Measurements from ENCODE around the gene ANO2. TPM values are rescaled to one million over a fixed set of nuclear protein-coding genes. Genes with fewer than 3 reads are reported as not detected.

The ANO2 gene
- 1 to 10 TPM; 2.8 to 9.3 TPM for total RNA-seq

DNA sequence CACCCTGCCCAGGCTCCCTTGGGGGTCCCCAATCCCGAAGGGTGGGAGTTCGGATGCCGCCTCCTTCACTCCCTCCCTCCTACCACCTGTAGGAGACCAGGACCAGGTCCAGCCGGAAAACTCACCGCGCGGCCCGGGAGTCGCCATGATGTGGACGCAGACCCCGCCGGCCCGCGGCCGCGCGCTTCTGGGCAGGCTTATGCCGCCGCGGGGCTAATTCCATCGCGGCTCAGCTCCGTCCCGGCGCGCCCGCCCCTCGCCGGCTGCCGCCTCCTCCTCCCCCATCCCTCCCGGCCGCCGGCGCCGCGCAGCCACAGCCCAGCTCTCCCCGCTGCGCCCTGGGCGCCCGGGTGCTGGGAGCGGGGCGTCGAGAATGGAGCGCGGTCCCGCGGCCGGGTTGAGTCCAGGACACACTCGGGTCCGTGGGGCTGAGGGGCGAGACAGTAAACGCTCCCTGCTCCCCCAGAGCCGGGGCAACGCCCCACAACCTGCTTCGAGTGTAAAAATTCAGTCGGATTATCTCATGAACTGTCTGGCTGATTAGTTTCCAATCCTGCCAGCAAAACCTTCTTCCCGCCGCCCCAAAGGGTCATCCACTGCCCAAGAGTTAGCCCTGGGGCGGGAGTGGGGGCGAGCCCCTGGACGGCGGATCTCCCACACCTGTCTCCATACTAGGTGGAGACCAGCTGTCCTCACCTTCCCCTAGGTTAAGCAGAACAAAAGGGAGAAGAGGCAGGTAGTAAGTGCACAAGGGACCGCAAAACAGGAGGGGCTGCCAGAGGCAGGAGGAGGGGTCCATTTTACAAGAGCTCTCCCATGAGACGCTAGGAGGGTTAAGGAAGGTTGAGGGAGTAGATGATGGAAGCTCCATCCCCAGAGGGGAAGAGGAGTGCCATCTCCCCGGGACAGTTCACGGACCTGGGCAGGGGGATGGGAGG lies at the start of gene ANO2:
TSS of gene ANO2 (minus strand) at position 189 of the 938 bp plus-strand sequence. CDS start at position 147, 42 bp downstream.
- Histone ChIP-seq H3K4me3 (peak within 1 kb of the TSS; percentile 5 to 44), H3K4me1 (peaks cover 0 to 13% of the 10 kb centered on the region in 2 donors), H3K36me3 (no peaks in the 10 kb centered on the region), H3K27ac (no peak within 1 kb of the TSS), H3K27me3 (no peaks in the 10 kb centered on the region), H3K9me3 (no peaks in the 10 kb centered on the region)
- TF ChIP-seq, protein P1, sequence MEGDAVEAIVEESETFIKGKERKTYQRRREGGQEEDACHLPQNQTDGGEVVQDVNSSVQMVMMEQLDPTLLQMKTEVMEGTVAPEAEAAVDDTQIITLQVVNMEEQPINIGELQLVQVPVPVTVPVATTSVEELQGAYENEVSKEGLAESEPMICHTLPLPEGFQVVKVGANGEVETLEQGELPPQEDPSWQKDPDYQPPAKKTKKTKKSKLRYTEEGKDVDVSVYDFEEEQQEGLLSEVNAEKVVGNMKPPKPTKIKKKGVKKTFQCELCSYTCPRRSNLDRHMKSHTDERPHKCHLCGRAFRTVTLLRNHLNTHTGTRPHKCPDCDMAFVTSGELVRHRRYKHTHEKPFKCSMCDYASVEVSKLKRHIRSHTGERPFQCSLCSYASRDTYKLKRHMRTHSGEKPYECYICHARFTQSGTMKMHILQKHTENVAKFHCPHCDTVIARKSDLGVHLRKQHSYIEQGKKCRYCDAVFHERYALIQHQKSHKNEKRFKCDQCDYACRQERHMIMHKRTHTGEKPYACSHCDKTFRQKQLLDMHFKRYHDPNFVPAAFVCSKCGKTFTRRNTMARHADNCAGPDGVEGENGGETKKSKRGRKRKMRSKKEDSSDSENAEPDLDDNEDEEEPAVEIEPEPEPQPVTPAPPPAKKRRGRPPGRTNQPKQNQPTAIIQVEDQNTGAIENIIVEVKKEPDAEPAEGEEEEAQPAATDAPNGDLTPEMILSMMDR (IDR thresholded peaks at IDR 0.05): no peak
- DNase-seq (ENCODE audit: low spot score): no peak

DNA sequence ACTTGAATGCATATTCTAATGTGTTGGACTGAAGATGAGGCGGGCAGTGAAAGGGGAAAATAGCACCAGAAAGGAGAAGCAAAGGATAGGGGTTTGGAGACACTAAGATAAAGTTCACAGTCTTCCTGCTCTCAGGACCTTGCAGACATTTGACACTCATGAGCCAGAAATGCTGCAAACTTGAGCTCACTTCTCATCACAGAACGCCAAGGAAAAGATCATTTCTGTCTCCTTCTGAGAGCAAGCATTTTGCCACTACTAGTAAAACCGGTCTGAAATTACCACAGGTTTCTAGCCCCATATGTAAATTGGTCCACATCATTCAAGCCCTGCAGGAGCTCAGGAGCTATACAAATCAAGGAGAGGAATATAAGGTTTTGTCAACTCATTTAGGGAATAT lies 44.6 kb upstream of the ANO2 start:
- H3K27ac ChIP-seq: no peak overlapping the region
- H3K4me1 ChIP-seq: peaks cover 0 to 4% of the 10 kb centered on the region in 2 donors
- DNase-seq (ENCODE audit: low spot score): no peak
- H3K4me3 ChIP-seq: no peak overlapping the region
- peaks cover 2% of the 10 kb centered on the region for H3K36me3 ChIP-seq
- H3K9me3 ChIP-seq: no peaks in the 10 kb centered on the region
- no peaks in the 10 kb centered on the region for H3K27me3 ChIP-seq
- TF ChIP-seq, protein P1 (IDR thresholded peaks at IDR 0.05): no peak

DNA sequence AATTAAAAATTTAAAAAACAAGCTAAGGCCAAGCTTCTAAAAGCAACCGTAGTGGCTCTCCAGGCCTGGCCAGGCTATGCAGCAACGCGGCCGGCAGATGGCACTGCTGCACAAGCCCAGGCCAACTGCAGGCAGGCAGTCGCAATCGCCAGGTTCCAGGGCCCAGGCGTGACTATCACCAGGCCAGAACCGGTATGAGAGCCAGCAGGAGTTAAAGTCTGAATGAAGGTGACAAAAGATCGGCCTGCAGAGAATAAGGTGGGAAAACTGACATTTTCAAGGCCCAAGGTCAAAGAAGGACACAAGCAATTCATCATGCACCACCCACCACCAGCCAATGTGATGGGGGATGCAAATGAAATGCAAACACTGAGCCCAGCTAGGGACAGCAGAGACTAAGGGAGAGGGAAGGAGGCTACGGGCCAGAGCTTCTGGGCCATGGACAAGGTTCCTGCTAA lies 43.6 kb upstream of the ANO2 start:
- no peak overlapping the region for H3K27ac ChIP-seq
- TF ChIP-seq, protein P1 (IDR thresholded peaks at IDR 0.05): peak; percentile 91 to 97
- peak; percentile 68 for DNase-seq (ENCODE audit: low spot score)
- no peaks in the 10 kb centered on the region for H3K27me3 ChIP-seq
- H3K4me1 ChIP-seq: peaks cover 0 to 4% of the 10 kb centered on the region in 2 donors
- H3K9me3 ChIP-seq: no peaks in the 10 kb centered on the region
- H3K36me3 ChIP-seq: no peaks in the 10 kb centered on the region
- no peak overlapping the region for H3K4me3 ChIP-seq

DNA sequence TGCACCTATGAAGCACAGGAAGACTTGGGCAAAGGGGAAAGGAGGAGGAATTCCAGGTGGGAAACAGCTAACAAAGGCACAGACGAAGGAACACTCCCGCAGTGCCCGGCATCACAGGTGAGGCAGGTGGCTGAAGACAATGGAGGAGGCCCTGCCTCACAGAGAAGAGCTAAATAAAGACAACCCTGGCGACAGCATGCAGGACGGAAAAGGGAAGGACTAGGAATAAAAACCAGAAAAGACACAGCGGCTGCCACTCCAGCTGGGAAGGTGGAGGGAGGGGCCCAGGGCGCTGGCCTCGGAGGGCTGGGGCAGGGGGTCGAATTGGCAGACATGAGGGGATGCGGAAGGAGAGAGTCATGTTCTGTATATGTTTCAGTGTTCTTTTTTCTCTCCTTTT lies 43.0 kb upstream of the ANO2 start:
- TF ChIP-seq, protein P1 (IDR thresholded peaks at IDR 0.05): no peak
- no peaks in the 10 kb centered on the region for H3K27me3 ChIP-seq
- no peaks in the 10 kb centered on the region for H3K9me3 ChIP-seq
- H3K27ac ChIP-seq: no peak overlapping the region
- no peaks in the 10 kb centered on the region for H3K36me3 ChIP-seq
- H3K4me3 ChIP-seq: no peak overlapping the region
- peaks cover 0 to 4% of the 10 kb centered on the region in 2 donors for H3K4me1 ChIP-seq
- no peak for DNase-seq (ENCODE audit: low spot score)

DNA sequence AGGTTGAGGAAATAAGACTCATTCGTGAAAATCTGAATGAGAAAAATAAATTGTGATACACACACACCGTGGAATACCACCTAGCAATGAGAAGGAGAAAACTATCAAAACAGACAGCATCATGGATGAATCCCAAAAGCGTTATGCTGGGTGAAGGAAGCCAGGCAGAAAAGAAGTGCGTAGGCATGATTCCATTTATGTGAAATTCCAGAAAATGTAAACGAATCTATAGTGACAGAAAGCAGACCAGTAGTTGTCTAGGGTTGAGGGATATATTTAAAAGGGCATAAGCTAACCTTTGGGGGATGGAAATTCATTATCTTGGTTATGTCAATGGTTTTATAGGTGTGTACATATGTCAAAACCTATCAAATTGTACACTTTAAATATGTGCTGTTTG lies 42.5 kb upstream of the ANO2 start:
- Histone ChIP-seq H3K4me3 (no peak overlapping the region), H3K4me1 (peaks cover 0 to 4% of the 10 kb centered on the region in 2 donors), H3K9me3 (no peaks in the 10 kb centered on the region), H3K27ac (no peak overlapping the region), H3K36me3 (no peaks in the 10 kb centered on the region), H3K27me3 (no peaks in the 10 kb centered on the region)
- TF ChIP-seq, protein P1 (IDR thresholded peaks at IDR 0.05): no peak
- DNase-seq (ENCODE audit: low spot score): no peak

Data from right atrium auricular region (tissue), 2 donors.